Activated CD4-positive, CD25-positive, alpha-beta regulatory T cell treated with anti-CD3 and anti-CD28 coated beads, Interleukin-2, amount 50 U/mL, for 16 hours (primary cell): ENCODE measurements around the gene TMEM154.

ENCODE experiments used
- DNase-seq: peaks from one replicate; pipeline ENCODE4 v3.0.0-alpha.2; 2020; ENCODE audit warnings: low read depth, low spot score

The TMEM154 gene

DNA sequence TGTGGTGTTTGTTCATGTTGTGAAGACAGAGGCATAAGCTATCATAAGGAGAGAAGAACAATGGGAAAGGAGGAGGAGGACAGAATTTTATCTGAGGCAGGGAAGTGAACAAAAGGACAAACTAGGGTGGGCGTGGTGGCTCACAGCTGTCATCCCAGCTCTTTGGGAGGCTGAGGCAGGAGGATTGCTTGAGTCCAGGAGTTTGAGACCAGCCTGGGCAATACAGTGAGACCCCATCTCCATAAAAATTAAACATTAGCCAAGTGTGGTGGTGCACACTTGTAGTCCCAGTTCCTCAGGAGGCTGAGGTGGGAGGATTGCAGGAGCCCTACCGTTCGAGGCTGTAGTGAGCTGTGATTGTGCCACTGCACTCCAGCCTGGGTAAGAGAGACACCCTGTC, 49.9 kb downstream of the TMEM154 start:
- no peak for DNase-seq

DNA sequence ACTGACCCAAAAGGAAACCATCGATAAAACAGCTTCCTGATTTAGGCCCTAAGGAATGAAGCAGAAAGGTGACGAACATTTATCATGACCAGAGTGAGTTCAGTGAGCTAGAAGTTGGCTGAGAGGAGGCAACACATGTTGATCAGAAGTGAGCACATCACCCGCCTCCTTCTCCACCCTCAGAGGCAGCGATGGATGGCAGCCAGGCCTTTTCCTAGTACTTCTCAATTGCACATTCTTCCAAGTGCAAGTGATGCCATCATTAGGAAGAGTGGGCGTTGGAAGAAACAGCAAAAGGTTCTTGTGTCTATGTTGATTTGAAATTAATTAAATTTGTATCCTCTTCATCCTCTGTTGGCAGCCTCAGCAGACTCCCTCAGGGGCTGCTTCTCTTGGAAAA, 51.7 kb downstream of the TMEM154 start:
- no peak for DNase-seq

DNA sequence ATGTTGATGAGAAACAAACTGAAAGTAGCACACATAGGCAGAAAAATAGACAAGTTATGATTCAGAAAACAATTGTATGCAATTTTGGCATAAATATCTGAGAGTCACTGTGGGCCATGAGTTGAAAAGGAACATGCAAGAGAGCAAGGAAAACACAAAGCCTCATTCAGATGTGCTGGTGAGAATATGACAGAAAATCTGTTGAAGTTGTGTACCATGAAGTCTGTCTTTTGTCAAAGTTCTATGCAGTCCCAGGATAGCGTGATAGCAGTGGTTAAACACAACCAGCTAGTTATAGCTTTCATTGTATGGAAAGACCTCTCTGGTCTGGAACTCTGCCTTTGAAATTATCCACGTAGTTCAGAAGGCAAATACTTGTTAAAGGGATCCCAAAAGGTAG, 53.0 kb downstream of the TMEM154 start:
- no peak for DNase-seq

DNA sequence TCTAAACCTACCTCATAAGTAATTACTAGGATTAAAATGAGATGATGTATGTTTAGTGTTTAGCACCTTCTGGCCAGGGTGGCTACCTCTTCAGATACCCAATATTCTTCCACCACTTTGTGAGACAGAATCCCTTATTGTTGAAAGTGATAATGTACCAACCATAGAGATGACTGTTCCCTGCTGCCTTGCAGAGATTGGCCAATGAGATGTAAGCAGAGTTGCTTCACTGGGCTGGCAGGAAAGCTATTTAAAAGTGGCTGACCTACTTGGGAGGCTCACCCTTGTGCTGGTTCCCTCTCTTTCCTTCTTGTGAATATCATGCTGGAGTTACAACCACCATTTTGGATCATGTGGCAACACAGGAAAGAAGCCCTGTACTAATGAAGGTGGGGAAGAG, 58.9 kb downstream of the TMEM154 start:
- DNase-seq = no peak

DNA sequence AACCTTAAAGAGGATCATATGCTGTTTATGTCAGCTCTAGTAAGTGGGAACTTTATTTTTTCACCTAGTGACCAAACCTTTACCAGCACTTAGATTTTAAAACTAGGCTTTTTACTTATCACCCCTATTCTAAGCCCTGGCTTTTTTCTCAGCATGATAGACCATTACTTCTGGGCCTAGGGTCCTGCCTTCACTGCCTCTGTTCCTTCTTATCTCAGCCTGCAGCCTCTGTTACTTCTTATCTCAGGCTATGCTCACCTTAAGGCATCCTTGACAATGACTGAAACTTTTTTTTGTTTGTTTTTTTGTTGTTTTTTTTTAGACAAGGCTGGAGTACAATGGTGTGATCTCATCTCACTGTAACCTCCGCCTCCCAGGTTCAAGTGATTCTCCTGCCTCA, 59.6 kb downstream of the TMEM154 start:
- DNase-seq = no peak

DNA sequence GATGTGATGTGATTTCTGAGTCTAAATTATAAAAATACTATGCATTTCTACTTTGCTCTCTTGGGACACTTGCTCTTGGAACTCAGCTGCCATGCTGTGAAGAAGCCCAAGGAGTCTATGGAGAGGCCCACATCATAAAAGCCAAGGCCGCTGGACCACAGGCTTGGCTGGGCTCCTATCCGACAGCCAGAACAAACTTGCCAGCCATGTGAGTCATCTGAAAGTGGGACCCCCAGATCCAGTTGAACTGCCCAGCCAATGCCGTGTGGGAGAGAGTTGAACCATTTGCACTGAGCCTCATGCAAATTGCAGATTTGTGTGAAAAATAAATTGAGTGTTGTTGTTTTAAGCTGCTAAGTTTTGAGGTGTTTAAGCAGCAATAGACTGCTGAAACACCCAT, 60.2 kb downstream of the TMEM154 start:
- DNase-seq = no peak

DNA sequence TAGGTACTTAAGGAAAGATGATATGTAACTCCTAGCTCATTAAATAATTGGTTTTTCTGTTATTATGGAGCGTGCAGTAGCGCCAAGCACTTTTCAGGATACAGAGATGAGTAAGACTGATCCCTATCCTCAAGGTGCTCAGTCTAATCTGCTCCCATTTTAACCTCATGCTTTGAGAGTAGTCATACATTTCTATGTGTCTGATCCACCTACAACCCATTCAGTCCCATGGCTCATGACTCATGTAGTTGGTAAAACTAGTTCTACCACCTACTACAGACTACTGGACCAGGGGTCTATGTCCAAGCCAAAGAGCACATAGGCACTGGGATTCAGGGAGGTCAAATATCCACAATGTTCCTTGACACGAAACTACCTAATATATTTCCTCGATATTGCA, 60.8 kb downstream of the TMEM154 start:
- DNase-seq = no peak

DNA sequence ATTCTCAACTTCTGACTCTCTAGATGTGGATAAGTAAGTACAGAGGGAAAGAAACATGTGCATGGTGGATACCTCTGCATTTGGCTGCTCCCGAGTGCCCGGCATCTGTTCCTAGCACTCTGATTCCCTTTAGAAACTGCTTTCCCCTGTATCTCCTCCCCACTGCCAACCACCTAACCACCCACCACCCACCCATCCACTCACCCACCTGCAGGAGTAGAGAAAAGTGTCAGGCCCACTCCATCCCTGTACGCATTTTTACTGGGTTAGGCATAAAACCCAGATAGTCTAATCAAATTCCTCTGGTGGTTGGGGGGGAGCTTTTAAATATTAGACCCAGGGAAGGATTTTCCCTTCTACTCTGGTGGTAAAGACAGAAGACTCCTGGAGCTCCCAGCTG, 63.0 kb downstream of the TMEM154 start:
- no peak for DNase-seq

DNA sequence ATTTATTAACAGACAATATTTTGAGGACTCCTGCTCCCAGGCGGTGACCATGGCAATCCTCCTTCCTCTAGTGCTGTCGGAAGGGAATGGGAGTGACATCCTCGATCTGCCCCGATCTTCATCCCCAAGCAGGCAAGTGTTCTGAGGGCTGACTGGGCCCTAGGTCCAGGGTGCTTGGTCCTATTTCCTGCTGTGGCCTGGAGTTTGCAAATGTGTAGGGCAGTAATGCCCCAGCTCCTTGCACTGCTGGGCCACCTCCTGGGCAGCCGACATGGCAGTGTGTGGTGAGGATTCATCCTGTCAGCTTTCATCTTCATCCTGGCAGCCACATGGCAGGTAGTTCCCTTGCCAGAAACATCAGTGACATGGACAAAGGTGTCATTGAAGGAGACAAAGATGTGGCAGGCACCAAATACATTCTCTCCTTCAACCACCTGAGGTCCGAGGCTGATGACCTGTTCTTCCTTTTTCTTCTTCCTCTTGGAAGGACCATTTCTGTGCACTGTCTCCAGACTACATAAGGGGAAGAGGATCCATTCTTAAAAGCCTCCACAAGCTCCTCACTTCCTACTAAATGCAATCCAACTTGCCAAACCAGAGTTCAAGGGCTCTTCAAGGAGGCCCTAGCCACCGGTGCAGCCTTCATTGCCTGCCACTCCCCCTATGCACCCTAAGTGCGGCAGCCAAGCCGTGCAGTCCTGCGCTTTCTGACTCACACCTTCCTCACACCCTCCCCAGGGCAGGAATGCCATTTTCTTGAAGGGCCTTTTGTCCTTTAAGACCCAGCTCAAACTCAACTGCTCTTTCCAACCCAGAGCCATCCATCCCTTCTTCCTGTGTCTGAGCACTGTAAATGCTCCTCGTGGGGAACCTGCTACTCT, 65.7 kb downstream of the TMEM154 start:
- DNase-seq = no peak

DNA sequence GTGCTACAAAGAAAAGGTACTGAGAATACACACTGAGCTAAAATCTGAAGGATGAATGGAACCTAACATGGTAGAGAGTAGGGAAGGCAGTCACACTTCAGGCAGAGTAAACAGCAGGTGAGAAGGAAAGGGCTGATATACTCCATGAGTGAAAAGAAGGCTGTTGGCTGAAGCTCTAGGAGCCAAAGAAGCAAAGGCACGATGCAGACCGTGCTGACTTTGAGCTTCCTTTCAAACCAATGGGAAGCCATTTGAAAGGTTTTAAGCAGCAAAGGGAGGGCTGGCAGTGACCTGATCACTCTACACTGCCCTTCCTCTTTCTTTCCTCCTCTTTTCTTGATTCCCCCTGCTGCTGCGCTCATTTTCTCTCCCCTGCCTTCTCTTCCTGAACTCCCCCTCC, 66.4 kb downstream of the TMEM154 start:
- no peak for DNase-seq

DNA sequence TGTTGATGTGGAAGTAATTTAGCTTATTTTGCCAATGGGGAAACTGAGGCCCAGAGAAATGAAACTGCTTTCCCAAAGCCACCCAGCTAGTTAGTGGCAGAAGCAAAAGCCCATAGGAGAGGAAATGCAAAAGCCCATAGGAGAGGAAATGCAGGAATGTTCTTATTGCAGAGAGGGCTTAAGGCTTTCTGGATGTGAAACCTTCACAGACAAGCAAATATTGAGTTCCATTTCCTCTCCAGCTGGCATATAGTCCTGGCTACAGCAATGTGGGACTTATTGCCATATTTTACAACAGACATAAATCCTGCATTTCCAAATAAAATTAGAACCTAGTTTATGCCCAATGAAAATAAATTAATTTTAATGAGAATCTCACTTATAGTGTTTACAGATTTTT, 69.7 kb downstream of the TMEM154 start:
- DNase-seq = no peak

DNA sequence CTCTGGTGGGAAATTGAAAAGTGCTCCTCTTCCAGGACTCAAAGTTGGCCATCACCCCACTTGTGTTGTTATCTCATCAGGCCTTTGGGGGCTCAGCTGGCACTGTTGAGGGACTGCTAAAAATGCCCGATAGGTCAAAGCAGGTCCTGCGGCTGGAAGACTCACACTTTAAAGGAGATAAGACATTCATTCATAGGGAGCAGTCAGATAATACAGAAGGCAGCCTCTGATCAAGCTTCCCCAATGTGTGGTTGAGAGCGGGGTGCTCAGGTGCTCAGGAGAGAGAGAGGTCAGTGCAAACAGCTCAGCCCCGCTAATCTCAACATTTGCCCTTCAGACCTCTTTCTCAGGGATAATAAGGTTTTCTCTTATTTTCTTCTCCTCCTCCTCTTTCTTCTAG, 70.3 kb downstream of the TMEM154 start:
- no peak for DNase-seq

DNA sequence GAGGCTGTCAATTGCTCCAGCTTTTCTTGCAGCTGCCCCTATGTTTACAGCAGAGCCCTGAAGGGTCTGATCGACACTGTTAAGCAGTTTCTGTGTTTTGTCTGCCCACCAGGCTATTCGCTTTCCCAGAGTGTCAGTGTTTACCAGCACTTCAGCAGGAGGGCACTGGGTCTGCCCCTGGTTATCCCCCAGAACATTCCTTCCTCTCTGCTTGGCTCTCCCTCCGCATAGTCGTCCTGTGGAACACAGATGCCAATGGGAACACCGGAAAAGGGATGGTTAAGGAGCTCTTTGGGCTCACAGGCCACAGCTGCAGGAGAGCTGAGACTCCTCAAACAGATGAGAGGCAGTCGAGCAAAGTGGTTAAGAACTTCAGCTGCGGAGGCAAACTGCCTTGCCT, 72.6 kb downstream of the TMEM154 start:
- DNase-seq = no peak

DNA sequence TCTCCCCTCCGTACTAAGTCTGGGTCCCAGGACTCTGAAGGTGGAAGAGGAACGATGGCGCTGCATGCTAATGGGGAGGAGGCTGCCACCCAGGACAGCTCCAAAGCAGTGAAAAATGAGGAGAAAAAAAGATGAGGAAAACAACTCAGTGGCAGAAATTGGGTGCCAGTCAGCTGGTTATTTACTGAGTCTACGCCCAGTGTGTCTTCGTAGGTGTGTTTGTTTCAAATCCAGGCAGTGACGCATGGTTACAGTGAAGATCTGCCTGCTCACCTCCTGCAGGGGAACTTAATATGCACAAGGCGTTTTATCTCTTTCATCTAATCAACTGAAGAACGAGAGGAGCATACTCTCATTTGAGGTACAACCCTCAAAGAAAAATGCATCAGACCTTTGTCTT, 73.0 kb downstream of the TMEM154 start:
- no peak for DNase-seq

DNA sequence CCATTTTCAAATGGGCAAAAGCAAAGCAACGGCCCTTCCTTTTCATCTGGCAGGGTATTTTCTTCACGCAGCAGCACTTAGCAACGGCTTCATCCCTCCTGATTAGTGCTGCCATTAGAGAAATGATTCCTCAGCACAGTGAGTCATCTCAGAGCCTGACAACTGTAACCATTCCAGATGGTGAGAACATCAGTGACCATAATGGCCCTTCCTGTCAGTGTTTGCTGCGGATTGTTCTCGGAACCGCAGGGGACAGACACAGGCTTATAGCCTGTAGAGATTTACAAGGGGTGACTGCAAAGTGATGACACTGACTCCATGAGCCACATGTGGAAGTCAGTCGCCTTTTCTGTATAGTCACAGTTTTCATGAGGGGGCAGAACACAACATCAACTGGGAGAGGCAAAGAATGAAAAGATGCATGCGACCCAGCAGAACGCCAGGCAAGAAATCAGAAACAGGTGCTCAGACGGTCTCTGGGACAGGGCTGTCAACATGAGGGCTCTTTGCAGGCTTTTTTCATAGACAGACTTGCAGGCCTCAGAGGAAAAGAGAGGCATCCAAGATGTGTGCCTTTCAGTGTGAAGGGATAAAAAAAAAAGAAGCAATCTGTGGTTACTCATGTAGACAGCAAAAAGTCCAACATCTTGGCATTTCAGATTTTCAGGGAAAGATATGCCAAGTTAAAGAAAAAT, 74.0 kb downstream of the TMEM154 start:
- DNase-seq = no peak

DNA sequence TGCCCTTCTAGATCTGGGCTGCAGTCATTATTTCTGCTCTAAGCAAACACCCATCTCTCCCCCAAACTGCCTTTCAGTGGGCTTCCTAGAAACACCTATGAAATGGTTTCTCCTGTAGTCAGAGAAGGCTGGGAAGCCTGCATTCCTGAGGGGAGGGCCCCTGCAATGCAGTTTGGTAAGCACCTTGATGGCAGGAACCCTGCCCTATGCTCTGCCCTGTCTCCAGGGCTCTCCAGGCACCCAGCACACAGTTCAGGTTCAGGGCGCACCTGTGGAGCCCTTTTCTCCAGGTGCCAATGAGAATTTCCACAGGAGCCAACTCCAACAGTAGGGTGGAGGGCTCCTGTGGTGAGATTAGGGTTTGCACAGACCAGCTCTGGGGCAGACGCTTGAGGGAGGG, 74.8 kb downstream of the TMEM154 start:
- DNase-seq = no peak

DNA sequence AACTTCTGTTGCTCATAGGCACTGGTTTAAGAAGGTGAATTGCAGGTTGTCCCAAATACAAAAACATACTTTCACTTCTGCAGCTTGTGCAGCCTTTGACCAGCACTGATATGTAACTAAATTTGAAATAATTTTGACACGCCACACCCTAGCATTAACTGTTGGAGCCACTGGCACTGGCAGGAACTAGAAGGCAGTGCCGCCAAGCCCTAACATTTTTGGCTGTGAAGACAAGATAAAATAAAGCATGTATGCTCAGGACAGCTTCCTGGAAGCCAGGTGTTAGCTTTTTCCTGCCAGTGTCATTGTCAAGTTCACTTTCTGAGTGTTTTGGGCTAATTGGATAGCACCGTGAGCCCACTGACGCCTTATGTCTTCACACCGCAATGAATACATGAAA, 78.6 kb downstream of the TMEM154 start:
- no peak for DNase-seq

DNA sequence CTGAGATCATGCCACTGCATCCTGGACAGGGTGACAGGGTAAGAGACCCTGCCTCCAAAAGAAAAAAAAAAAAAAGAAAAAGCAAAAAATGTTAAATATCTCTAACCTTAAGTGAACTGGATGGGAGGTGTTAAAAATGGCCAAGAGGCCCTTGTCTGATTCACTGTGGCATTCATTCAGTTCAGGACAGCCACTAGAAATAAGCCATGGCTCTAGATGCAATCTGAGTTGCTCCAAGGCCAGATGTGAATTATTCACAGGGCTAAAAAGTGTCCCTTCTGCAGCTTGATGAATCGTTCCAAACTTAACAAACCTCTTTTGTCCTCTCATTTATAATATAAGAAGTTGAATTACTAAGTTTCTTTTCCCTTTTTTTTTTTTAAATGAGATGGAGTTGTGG, 80.2 kb downstream of the TMEM154 start:
- no peak for DNase-seq

DNA sequence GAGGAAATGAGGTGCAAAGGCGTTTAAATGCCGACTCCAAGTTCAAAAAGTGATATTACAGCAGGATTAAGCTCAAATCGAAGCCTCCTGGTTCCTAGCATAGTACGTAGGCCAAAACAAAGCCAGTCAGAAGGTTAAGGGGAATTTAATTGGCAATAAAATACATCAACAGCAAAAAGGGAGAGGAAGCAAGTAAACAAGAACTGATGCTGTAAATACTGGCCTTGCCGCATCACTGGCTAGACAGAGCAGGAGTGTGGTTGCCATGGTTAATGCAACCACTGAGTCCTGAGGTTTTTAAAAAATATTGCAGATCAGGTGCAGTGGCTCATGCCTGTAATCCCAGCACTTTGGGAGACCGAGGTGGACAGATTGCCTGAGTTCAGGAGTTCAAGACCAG, 80.7 kb downstream of the TMEM154 start:
- DNase-seq = no peak

DNA sequence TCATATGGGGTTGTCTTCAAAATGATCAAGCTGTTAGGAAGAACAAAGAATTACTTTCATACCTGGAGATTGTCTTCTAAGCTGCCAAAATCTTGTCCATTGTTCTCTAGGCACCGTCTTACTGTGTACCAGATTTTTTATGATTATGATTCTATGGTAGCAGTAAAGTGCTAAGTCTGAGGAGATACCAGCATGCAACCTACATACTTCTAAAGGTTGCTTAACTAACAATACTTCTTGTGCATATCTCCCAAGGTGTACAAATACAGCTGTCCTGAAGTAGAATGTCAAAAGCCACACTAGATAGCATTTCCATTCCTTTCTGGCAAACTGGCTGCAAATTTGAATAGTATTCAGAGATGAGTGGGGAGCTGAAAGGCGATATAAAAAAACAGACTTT, 81.3 kb downstream of the TMEM154 start:
- DNase-seq = no peak

DNA sequence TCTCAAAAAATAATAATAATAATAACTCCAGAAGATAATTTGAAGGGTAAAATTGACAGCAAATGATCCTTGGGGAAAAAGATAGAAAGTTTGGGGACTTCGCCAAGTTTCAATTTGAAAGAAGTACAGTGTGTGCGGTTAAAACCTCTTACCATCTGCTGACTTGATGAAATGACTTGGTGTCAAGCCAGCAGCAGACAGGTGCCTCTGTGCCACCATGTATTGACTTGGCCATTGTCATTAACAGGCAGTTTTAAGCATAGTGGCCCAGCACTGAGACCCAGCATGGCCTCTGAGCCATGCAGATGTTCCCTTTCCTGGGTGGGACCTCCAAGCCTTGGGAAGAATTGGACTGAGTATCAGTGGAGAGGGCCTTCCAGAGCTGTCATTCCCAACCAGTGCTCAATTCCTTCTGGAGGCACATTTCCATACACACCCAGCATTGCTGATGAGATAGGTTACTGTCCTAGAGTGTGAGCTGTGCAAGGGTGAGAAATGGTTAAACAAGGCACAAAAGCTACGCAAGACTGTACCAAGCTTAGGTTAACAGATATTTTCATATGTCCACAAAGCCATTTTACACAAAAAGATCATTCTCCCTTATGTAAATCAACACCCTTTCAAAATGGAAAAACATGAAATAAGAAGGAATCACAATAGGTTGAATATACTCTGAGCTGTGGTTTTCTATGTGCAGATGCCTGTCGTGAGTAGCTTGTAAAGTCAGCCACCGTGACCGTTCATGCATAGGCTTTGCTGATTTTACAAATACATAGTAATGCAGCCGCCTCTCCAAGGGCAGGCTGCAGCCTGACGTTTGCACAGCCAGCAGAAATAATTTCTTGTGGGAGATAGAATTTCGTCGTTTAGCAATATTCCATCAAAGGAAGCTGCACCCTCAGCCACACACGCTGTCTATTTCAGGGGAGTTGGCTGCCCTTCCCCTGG, 84.5 kb downstream of the TMEM154 start:
- DNase-seq = no peak

DNA sequence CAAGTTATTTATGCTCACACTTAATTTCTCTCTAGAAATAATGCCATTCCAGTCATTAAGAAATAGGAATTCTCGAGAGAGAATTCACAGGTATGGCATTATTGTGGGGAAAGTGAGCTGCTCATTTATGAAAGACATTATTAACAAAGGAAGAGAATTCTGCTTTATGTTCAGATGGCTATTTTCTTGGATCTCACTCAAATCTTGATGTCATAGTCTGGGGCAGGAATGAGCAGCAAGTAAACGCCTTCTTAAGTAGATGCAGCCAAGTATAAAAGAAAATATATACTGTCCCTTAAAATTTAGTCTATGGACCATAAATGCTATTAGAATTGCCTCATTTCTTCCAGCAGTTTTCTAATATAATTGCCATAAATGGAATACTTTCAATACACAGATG, 85.7 kb downstream of the TMEM154 start:
- no peak for DNase-seq
